ENCODE data around the gene PPCDC.
A peak's percentile ranks its signal among the peaks of the same experiment; 100 is the strongest.

PPCDC gene

DNA sequence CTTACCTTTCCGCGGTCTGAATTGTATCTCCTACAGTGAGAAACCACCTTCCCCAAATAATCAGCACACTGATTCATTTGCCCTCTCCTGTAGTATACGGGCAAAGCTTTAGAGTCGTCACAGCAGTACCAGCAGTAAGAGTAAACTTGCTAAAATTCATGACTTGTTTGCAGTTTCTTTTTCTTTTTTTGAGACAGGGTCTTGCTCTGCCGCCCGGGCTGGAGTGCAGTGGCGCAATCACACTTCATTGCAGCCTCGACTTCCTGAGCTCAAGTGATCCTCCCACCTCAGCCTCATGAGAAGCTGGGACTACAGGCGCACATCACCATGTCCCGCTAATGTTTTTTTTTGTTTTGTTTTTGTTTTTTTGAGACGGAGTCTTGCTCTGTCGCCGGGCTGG lies 16.2 kb upstream of the PPCDC start:
- DNase-seq (ENCODE audit: extremely low spot score), result no peak
- POLR2A ChIA-PET, result no interaction called here
- CTCF ChIA-PET, result interaction anchor here (0.8 to 1.2 kb wide), 2 partner anchors 17 to 38 kb away, joined by 3 read pairs; no protein-coding TSS in a partner anchor
- TF ChIP-seq, protein P1, sequence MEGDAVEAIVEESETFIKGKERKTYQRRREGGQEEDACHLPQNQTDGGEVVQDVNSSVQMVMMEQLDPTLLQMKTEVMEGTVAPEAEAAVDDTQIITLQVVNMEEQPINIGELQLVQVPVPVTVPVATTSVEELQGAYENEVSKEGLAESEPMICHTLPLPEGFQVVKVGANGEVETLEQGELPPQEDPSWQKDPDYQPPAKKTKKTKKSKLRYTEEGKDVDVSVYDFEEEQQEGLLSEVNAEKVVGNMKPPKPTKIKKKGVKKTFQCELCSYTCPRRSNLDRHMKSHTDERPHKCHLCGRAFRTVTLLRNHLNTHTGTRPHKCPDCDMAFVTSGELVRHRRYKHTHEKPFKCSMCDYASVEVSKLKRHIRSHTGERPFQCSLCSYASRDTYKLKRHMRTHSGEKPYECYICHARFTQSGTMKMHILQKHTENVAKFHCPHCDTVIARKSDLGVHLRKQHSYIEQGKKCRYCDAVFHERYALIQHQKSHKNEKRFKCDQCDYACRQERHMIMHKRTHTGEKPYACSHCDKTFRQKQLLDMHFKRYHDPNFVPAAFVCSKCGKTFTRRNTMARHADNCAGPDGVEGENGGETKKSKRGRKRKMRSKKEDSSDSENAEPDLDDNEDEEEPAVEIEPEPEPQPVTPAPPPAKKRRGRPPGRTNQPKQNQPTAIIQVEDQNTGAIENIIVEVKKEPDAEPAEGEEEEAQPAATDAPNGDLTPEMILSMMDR (IDR thresholded peaks at IDR 0.05; ENCODE audit: control extremely low read depth, extremely low read depth, low read depth, missing control alignments), result no peak

DNA sequence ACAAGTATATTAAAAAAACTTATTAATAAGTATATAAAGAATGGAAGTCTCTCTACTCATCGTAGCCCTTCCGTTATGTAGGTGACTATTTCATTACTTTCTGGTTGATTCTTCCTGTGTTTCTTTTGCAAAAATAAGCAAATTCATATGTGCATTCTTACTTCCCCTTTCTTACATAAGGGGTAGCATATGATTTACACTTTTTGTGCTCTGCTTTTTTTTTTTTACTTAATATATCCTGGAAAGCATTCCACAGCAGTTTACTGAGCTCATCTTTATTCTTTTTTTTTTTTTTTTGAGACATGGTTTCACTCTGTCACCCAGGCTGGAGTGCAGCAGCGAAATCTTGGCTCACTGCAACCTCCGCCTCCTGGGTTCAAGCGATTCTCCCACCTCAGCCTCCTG lies 15.2 kb upstream of the PPCDC start:
- TF ChIP-seq, protein P1 (IDR thresholded peaks at IDR 0.05; ENCODE audit: control extremely low read depth, extremely low read depth, low read depth, missing control alignments), result no peak
- DNase-seq (ENCODE audit: extremely low spot score), result no peak
- ChIA-PET POLR2A (interaction anchor here (0.6 to 0.7 kb wide), 2 partner anchors 57 to 556 kb away, joined by 4 to 5 read pairs; no protein-coding TSS in a partner anchor), CTCF (interaction anchor here (0.8 to 0.9 kb wide), 2 partner anchors 8 to 37 kb away, joined by 3 to 4 read pairs; no protein-coding TSS in a partner anchor)

DNA sequence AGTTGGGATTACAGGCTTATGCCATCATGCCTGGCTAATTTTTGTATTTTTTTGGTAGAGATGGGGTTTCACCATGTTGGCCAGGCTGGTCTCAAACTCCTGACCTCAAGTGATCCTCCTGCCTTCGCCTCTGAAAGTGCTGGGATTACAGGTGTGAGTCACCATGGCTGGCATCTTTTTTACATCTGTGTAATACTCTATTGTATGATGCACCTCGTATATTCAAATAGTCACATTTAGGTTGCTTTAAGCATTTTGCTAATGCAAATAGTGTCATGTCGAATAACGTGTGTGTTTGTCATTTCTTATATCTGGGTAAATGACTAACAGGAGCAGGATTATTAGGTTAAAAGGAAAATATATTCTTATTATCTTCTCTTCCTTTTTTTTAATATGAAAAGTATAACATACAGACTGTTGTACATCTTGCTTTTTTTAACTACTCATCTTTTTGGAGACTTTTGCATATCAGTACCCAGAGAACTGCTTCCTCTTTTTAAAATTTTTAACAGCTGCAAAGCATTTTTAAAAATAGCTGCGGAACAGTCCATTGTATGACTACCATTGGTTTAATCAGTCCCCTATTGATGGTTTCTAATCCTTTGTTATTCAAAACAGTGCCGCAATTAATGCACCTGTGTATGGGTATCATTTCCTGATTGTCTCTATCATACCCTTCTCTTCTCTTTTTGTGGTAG lies 14.6 kb upstream of the PPCDC start:
- TF ChIP-seq, protein P1 (IDR thresholded peaks at IDR 0.05; ENCODE audit: control extremely low read depth, extremely low read depth, low read depth, missing control alignments), result no peak
- peak; percentile 73 for DNase-seq (ENCODE audit: extremely low spot score)
- ChIA-PET POLR2A (interaction anchor here (0.7 kb wide), 1 partner anchor 56 kb away, joined by 4 read pairs; no protein-coding TSS in a partner anchor), CTCF (interaction anchor here (0.9 kb wide), 1 partner anchor 9 kb away, joined by 4 read pairs; no protein-coding TSS in a partner anchor)

DNA sequence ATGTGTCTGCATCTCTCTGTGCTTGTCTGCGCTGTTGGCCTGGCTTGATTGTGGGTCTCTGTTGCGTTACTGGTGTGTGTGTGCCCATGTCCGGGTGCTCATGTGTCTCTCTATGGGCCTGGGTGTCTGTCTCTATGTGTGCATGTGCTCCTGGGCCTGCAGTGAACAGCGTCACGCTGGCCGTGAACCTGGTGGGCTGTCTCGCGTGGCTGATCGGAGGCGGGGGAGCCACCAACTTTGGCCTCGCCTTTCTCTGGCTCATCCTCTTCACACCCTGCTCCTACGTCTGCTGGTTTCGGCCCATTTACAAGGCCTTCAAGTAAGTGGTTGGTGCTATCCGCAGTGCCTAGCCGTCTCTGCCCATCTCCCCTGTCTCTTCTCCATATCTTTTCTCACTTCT lies 7.0 kb upstream of the PPCDC start:
- POLR2A ChIA-PET, result no interaction called here
- TF ChIP-seq, protein P1 (IDR thresholded peaks at IDR 0.05; ENCODE audit: control extremely low read depth, extremely low read depth, low read depth, missing control alignments), result no peak
- DNase-seq (ENCODE audit: extremely low spot score), result no peak
- CTCF ChIA-PET, result no interaction called here

DNA sequence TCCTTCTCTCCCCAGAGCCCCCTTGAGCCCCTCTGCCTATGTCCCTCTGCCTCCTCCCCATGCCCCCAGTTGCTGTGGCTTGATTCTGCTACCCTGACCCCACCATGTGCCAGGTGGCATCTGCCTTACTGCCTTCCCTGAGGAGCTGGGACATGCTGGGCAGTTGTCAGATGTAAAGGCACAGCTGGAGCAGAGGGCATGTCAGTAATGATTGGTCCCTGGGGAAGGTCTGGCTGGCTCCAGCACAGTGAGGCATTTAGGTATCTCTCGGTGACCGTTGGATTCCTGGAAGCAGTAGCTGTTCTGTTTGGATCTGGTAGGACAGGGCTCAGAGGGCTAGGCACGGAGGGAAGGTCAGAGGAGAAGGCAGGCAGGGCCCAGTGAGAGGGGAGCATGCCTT lies 3.5 kb upstream of the PPCDC start:
- CTCF ChIA-PET, result interaction anchor here (0.7 to 3.9 kb wide), 3 partner anchors 9 to 182 kb away, joined by 3 to 19 read pairs (median 7); partner anchors contain the start of gene C15orf39
- POLR2A ChIA-PET, result no interaction called here
- no peak for DNase-seq (ENCODE audit: extremely low spot score)
- TF ChIP-seq, protein P1 (IDR thresholded peaks at IDR 0.05; ENCODE audit: control extremely low read depth, extremely low read depth, low read depth, missing control alignments), result no peak

DNA sequence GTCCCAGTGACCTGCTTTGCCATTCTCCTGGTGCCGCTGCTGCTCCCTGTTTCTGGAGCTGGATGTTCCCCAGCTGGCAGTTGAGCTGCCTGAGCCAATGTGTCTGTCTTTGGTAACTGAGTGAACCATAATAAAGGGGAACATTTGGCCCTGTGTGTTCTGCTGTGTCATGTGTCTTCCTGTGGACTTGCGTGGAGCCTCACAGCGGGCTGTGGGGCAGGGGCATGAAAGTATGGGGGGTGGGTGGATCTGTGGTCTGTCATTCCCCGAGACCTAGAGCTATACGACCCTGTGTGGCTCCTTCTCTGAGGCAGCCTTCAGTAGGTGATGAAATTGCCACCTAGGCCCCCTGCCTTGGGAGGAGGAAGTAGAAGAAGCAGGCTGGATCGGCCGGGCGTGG lies 2.0 kb upstream of the PPCDC start:
- POLR2A ChIA-PET, result no interaction called here
- CTCF ChIA-PET, result interaction anchor here (1.1 to 3.9 kb wide), 4 partner anchors 7 to 183 kb away, joined by 3 to 19 read pairs (median 6); partner anchors contain the start of gene C15orf39
- TF ChIP-seq, protein P1 (IDR thresholded peaks at IDR 0.05; ENCODE audit: control extremely low read depth, extremely low read depth, low read depth, missing control alignments), result no peak
- DNase-seq (ENCODE audit: extremely low spot score), result no peak

Data from GM10248 (cell line).